ENCODE results near the gene AGAP1.
A peak's percentile ranks its signal among the peaks of the same experiment; 100 is the strongest.
"Not testable (repeated sequence)": the region's sequence is repeated elsewhere in the genome, so short reads cannot be mapped to it uniquely, and the experiment has no call there.

The AGAP1 gene

DNA sequence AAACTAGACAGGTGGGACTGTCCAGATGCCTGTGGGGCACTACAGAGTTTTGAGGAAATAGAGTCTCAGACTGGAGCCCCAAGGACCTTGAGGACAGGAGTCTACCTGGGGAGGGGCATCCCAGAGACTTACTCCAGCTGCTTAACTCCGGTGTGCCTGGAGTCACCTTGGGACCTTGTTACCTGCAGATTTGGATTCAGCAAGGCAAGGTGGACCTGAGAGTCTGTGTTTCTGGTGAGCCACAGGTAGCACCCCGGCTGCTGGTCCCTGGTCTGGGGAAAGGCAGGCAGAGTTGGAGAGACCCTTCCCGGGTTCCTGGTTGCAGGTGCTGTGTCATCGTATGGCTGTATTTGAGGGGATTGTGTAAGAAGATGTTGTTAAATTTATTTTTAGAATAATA is 102.4 kb downstream of the AGAP1 start:
- peak in 2 of 10 donors; percentile 19 to 43 for DNase-seq
- intact Hi-C loops (cut with DNase I), result loop anchor here (5.0 kb wide), 1 partner anchor 36 kb away; no protein-coding TSS in a partner anchor

DNA sequence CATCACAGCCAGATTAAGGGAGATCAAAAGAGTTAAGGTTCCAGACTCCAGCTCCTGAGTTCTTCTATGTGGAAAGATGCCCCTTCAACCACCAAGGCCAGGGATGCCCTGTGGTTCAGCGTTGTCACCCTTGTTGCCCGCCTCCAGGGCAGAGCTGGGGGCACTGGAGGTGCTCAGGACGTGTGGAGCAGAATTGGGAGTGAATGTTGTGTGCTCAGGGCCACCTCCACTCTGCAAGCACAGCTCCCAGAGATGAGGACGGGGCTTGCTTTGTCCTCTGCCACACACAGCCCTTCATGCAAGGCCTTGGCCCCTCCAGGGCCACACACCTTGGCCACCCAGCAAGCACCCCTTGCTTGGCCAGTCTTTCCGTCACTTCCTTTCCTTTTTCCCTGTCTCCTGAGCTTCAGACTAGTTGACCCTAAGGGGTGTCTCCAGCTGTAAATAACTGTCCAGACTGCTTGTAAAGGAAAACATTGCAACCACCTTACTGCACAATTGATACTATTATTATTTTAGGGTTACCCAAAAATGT is 103.3 kb downstream of the AGAP1 start:
- peak in 2 of 10 donors; percentile 25 to 67 for DNase-seq
- intact Hi-C loops (cut with DNase I), result loop anchor here (5.0 kb wide), 1 partner anchor 35 kb away; no protein-coding TSS in a partner anchor

DNA sequence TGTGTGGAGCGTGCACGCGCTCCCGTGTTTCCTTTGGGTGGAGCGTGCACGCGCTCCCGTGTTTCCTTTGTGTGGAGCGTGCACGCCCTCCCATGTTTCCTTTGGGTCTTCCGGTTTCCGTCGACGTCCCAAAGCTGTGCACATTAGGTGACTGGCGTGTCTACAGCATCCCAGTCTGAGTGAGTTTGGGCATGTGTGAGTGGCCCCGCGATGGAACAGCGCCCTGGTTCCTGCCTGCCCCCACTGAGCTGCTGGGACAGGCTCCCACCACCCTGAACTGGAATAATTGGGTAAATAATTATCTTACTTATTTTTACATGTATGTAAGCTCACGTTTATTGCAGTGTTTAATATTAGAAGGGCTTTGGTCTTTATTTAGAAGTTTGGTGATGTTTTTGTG is 104.2 kb downstream of the AGAP1 start:
- DNase-seq, result peak in 3 of 10 donors; percentile 57 to 74 (median 62)
- intact Hi-C loops (cut with DNase I), result loop anchor here (5.0 kb wide), 1 partner anchor 34 kb away; no protein-coding TSS in a partner anchor

DNA sequence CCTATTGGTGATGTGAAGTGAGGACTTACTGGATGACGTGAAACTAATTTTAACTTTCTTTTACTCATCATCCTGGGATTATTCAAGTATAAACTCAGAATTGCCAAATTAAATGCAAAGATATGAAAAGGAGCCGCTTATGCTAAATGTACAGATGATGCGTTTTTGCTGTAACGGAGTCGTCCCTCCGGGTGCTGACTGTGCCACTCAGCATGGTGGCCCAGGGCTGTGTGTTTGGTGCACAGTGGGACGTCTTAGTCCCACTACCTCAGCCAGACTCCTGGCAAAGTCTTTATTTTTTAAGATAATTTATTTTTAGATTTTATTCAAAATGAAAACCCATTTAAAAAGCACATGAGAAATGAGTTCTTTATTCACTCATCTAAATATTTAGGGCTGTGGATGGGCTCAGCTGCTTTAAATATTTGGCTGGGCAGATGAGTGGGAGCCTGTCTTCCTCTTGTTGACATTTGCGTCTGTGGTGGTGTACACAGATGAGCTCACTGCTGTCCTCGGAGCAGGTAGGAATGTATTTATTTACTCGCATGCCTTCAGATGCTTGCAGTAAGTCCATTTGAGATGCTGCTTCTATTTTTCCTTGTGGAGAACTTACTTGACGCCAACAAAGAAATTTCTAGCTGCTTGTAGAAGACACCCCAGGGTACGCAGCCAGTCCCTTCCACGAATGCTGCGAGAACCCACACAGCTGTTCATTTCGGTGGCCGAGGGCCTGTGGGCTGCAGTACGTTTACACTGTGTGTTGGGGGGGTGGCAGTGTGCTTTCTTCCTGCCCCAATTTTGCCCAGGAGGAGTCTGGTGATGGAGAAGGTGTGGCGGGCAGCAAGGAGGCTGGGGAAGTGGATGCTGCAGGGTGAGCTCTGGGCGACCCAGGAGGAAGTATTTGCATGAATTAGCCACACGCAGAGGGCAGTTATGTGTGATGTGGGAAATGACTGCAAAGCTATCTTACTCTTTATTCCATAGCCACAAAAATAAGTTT is 105.0 kb downstream of the AGAP1 start:
- intact Hi-C loops (cut with DNase I), result loop anchor here (5.0 kb wide), 1 partner anchor 33 kb away; no protein-coding TSS in a partner anchor
- peak in 3 of 10 donors; percentile 53 to 77 (median 72) for DNase-seq

DNA sequence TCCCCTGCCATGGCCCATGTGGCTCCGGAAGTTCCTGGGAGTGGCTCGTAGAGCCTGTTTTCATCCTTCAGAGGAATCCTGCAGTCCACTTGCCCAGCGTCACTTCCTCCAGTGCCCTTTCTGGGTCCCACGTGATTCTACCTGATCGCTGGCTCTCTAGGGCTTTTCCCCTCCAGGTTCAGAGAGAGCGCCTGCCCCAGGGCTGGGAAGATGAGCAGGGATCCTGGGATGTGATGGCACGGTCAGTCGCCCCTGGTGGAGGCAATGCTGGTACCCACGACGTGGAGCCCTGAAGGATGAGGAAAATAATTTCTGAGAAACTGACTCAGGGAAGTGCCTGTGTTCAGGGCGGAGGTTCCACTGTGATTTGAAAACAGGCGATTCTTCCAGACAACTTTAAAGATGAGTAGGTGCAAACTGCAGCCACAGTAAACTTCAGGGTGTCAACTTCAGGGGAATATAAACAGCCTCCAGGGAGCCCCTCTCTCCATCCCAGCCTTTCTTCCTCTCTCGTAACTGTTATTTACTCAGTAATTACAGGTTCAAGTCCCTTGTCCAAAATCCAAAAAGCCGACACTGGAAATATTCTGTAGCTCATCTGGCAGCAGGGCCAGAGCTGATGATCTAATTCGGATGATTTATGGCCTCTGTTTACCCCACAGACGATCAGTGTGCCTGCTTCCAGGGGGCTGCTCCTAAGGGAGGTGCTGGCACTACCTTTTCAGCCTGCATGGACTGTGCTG is 105.9 kb downstream of the AGAP1 start:
- DNase-seq, result peak in 2 of 10 donors; percentile 46 to 50
- intact Hi-C loops (cut with DNase I), result loop anchor here (5.0 kb wide), 1 partner anchor 33 kb away; no protein-coding TSS in a partner anchor

DNA sequence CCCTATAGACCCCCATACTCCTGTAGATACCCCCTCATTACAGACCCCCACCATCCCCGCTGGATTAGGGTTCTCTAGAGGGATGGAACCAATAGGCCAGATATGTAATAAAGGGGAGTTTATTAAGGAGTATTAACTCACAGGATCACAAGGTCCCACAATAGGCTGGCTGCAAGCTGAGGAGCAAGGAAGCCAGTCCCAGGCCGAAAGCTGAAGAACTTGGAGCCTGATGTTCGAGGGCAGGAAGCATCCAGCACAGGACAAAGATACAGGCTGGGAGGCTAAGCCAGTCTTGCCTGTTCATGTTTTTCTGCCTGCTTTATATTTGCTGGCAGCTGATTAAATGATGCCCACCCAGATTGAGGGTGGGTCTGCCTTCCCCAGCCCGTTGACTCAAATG is 106.6 kb downstream of the AGAP1 start:
- intact Hi-C loops (cut with DNase I), result no loop called here

DNA sequence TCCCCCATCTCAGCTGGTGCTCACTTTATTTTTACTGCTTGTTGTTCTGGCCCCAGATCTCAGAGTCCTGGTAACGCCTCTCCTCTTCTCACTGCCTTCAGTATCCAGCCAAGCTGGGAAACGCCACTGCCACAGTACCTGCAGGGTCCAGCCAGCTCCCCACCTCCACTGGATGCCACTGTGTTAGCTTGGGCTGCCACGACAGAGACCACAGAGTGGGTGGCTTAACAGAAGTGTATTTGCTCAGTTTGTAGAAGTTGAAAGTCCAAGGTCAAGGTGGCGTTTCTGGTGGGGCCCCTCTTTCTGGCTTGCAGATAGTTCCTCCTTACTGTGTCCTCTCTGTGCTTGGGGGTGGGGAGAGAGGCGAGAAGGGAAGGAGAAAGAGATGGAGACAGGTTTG is 107.1 kb downstream of the AGAP1 start:
- intact Hi-C loops (cut with DNase I), result no loop called here
- DNase-seq, result peak in 1 of 10 donors; percentile 57

More for the DNA sequence above, 106.6 kb downstream of the AGAP1 start:
- DNase-seq, result peak in 1 of 10 donors; percentile 67

DNA sequence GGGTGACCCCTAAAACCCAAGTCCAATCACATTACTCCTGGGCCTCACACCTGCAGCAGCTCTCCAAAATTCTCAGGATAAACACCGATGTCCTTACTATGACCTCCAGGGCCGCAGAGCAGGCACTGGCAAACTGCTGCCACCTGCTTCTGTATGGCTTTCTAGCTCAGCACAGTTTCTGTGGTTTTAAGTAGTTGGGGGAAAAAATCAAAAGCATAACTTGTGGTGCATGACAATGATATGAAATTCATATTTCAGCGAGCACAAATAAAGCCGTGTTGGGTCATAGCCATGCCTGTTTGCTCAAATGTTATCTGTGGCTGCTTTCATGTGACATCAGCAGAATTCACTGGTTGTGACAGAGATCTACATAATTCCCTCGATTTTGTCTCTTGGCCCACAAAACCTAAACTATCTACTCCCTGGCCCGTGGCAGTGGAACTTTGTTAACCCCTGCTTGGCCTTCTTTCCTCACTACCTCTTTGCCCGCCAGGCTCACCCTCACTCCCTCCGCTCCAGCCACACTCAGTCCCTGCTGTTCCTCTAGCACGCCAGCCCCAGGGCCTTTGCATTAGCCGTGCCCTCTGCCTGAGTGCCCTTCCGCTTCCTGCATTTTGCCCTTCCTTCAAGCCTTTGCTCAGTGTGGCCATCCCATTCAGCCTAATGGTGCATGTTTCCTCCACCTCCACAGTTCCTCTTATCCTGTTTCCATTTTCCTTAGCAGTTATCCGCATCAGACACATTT is 108.3 kb downstream of the AGAP1 start:
- intact Hi-C loops (cut with DNase I), result no loop called here

DNA sequence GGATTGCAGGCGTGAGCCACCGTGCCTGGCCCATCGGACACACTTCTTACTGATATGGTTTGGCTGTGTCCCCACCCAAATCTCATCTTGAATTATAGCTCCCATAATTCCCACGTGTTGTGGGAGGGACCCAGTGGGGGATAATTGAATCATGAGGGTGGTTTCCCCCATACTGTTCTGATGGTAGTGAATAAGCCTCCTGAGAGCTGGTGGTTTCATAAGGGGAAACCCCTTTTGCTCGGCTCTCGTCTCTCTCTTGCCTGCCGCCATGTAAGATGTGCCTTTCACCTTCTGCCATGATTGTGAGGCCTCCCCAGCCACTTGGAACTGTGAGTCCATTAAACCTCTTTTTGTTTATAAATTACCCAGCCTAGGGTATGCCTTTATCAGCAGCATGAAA is 109.1 kb downstream of the AGAP1 start:
- intact Hi-C loops (cut with DNase I); DNase-seq: not testable (repeated sequence)

More for the DNA sequence above, 108.3 kb downstream of the AGAP1 start:
- DNase-seq, result no peak

DNA sequence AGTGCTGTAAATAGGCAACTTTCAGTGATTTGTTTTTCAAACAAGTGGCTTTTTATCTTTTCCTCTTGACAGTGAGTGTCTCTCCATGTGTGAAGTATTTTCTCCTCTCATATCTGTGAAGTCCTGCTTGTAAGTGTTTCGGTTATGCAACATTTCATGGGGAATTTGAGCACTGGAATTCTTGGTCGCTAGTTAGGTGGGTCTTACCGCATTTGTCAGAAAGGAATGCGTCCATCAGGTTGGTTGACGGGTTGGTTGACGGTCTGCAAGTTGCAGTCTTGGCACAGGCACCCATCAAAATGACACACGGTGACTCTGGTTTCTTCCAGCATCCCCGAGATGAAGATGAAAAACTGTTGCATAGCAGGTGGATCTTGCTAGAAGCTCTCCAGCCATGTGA is 109.8 kb downstream of the AGAP1 start:
- DNase-seq, result no peak
- intact Hi-C loops (cut with DNase I), result no loop called here

DNA sequence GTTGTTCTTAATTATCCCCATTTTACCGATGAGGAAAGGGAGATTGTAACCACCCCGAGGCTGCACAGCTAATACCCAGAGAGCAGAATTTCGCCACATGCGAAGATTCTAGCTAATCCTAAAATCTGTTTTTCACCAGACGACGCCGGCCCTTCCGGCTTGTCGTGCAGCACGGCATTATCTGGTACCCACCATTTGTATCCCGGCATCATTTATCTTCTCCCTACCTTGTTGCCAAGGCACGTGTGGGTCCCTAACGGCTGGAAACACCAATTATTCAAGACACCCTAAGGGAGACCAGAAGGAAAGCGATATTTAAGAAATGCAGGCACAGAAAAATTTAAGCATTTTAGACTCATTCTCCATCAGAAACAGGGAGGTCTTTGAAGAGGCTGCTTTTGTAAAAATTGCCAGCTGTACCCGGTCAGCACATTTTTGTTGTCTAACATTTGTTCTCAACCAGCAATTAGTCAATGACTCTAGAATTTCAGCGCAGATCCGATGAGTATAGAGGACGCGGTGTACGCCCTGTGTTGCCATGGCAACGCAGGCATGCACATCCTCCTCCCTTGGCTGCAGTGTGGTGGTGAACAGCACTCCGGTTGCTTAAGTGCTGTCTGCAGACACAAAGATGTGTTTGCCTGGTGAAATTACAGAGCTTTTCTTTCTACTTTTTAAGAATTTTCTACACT is 111.6 kb downstream of the AGAP1 start:
- intact Hi-C loops (cut with DNase I), result no loop called here
- DNase-seq, result peak; percentile 74 to 98 (median 86)

DNA sequence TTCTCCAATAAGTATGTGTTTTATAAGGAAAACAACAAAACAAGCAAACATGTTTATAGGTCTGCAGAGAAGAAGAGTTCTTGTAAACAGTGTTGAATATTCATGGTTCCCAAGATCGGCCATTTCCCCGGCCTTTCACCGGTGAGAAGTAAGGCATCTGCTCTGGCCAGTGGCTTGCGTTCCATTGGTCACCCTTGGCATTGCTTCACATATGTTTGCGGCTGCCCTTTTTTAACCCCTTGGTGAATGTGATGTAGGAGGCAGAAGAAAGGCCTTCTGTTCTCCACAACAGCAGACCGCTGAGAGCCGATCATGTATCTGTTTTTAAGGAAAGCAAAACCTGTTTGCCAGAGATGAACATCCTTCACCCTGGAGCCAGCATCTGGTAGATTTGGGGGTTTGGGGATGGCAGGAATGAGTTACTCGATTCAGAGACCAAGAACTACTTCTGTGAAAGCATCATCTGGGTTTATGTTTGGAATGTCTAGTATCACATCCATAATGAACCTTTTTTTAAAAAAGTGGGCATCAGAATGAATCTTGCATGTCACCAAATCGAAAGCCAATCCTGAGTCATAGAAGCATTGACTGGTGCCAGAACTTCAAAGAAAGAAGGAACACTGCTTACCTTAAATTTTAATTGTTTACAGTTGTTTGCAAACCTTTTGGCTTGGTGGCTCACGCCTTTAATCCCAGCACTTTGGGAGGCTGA is 112.3 kb downstream of the AGAP1 start:
- intact Hi-C loops (cut with DNase I), result no loop called here

DNA sequence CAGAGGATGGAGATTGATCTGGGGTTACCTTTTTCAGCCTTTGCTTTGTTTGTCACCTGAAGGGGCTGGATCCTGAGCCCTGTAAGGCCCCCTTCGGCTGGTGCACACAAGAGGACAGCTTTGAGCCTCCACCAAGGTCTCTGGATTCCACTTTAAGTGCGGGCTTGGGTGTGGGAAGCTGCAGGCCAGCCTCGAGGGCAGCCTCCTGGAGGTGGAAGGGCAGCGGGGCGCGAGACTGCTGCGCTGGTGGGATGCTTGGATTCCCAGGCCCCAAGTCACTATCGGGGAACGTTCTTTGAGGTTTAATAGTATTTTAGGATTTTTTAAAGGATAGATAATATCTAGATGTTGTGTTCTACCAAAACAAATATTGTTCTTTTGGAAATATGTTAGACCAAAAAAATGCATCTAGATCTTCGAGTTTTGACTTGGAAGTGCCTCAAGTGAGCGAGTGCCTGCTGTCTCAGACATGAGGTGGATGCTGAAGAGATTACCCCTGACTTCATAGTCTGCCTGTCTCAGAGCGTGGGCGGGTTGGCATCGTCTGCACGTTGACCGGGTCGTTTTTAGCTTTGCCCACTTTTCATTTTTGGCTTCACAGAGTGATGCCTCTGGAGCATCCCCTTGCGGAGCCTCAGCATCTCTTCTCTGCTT is 113.8 kb downstream of the AGAP1 start:
- intact Hi-C loops (cut with DNase I), result no loop called here
- DNase-seq, result peak in 2 of 10 donors; percentile 42 to 68

More for the DNA sequence above, 112.3 kb downstream of the AGAP1 start:
- no peak for DNase-seq

DNA sequence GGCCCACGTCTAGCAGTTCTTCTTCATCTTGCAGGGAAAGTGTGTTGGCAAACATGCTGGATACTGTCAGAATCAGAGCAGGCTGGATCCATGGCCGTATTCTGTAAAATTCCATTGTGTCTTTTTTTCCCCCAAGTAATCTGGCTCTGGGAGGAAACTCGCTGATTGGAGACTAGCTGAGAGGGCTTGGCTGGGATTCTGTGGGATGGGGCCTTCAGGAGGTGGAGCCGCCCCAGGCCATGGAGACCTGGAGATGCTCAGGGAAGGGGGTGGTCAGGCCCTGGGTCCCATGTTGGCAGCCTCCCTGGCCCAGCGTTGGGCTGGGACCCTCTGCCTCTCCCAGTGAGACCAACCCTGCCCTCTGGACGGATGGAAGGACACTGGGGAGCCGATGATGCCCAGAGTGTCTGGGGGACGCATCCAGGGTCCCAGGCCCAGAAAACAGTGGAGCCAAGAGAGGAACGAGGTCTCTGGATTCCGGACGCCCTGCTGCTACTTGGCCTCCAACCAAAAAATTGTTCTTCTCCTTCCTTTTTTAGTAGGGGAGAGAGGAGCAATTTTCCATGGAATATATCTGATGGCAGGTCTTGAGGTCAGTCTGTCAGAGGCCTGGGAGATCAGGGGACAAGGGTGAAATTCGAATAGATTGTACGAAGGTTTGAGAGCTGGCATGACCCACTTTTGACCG is 114.5 kb downstream of the AGAP1 start:
- DNase-seq, result peak in 2 of 10 donors; percentile 29 to 89
- intact Hi-C loops (cut with DNase I), result no loop called here

DNA sequence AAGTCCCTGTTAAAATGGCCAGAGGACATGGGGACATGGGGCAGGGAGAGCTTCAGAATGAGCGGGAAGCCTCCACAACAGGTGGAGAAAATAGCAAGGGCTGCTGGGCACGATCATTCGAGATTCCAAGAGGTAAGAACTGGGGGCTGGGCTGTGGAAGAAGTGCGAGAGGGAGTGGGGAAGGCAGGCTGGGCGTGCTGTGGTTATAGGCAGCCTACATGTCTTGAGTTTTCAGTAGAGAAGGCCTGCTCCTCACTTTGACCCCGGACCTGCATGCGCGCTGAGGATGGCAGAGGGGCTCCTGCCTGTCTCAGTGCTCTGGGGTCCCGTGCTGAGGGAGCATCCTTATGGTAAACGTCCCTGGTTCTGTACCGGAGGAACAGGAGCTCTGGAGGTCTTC is 115.5 kb downstream of the AGAP1 start:
- intact Hi-C loops (cut with DNase I), result no loop called here

DNA sequence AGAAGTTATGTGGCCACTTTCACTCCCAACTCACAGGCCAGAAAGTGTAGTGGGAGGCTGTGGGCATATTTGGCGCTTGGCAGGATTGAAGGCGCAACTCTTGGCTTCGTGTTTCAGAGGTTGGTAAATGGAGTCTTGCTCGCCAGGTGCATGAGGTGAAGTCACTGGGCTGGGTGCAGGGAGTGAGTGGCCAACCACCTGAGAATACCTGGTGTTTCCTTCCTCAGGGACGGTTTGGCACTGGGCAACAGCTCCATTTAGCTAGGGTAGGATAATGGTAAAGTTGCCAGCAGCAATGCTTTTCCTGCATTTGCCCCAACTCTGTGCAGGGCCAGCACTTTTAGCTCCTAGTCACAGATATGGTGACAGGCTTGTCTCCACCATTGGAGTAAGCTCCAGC is 115.9 kb downstream of the AGAP1 start:
- DNase-seq, result peak in 1 of 10 donors; percentile 45
- intact Hi-C loops (cut with DNase I), result no loop called here

More for the DNA sequence above, 115.5 kb downstream of the AGAP1 start:
- DNase-seq, result peak in 1 of 10 donors; percentile 71

DNA sequence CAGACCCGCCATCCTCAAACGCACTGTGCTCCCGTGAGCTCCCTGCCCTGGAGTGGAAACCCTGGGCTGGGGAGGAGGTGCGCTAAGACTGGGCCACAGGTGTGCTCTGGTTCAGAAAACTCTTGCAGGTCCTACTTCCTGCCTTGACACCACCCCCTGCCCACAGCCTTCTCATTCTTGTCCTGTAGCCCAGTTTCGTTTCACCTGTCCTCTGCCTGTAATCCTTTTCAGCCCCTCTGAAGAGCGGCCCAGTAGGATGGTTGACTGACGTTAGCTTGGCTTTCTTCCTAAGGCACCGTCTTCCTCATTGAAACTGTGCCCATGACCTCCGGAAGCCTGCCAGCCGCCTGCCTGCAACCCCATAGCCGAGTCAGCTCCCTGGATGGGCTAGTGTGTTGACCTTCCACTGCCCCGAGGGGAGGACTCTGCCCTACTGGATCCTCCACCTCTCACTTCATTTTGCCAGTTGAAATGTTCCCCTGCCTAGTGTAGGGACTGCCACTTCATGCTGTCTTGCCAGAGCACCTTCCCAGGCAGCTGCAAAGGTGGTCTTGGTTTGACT is 116.9 kb downstream of the AGAP1 start:
- intact Hi-C loops (cut with DNase I), result no loop called here
- DNase-seq, result peak in 1 of 10 donors; percentile 67

Measured in posterior cingulate gyrus (tissue), 11 donors.